HL-60 (cell line): Measurements from ENCODE around the gene ELL2.

ENCODE experiments used
- DNase-seq, 2 experiments: peaks; one replicate each; pipeline ENCODE4 v3.0.0-alpha.2; 2010 to 2020; ENCODE audit warnings: low read depth in 1 of 2, low spot score in 1 of 2
- H3K27ac ChIP-seq: fragments of 250-450 bp; sonication (Bioruptor Pico); replicated peaks from 2 replicates; pipeline ENCODE4 v1.5.1; 2020; ENCODE audit warnings: mild to moderate bottlenecking, moderate library complexity
- H3K27me3 ChIP-seq: fragments of 250-450 bp; sonication (Bioruptor Pico); 2 replicates; pipeline ENCODE4 v1.5.1; 2021; ENCODE audit warnings: mild to moderate bottlenecking, moderate library complexity; ENCODE audit not compliant: insufficient read depth, poor library complexity, severe bottlenecking
- H3K4me3 ChIP-seq: replicated peaks from 2 replicates; pipeline ENCODE4 v1.5.1; 2011; ENCODE audit warnings: mild to moderate bottlenecking, control low read depth, low read length; ENCODE audit not compliant: insufficient read depth
- GABPA ChIP-seq: IDR thresholded peaks from 2 replicates; pipeline ENCODE4 v1.6.1; 2012; ENCODE audit warnings: low read depth
- POLR2AphosphoS5 ChIP-seq: IDR thresholded peaks from 2 replicates; pipeline ENCODE4 v1.6.1; 2012; ENCODE audit warnings: low read depth
- SPI1 ChIP-seq: IDR thresholded peaks from 2 replicates; pipeline ENCODE4 v1.6.1; 2012; ENCODE audit warnings: low read depth, mild to moderate bottlenecking, borderline replicate concordance
- TF ChIP-seq, protein P1 (sequence below): IDR thresholded peaks from one replicate; pipeline ENCODE4 v1.5.1; 2011; ENCODE audit warnings: low read length, control low read depth, inconsistent platforms; ENCODE audit not compliant: insufficient read depth
- TF ChIP-seq, protein P2 (sequence below): IDR thresholded peaks from 2 replicates; pipeline ENCODE4 v1.6.1; 2012; ENCODE audit warnings: low read depth; ENCODE audit not compliant: insufficient replicate concordance

Gene ELL2

DNA sequence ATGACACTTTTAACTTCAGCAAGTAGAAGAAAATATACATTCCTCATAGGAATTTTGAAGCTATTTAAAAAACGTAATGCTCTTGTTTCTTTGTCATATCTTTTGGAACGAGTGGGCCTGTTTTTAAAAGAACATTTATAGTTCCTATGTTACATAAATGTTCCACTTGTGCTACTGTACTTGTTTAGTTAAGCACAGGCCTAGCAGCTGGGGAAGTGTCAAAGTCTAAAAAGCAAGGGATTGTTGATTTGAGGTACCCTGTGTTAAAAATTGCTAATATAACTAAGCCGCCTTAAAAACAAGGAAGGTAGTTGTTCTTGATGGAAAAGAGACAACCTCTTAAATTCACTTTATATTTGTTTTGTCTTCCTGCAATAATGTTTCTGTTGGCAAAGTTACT is 27.2 kb upstream of the ELL2 start:
- Histone ChIP-seq H3K27ac (no peak overlapping the region), H3K27me3 (no peaks in the 10 kb centered on the region), H3K4me3 (no peak overlapping the region)
- TF ChIP-seq SPI1 = no peak
- TF ChIP-seq GABPA = no peak
- no peak for TF ChIP-seq POLR2AphosphoS5
- TF ChIP-seq, protein P1, sequence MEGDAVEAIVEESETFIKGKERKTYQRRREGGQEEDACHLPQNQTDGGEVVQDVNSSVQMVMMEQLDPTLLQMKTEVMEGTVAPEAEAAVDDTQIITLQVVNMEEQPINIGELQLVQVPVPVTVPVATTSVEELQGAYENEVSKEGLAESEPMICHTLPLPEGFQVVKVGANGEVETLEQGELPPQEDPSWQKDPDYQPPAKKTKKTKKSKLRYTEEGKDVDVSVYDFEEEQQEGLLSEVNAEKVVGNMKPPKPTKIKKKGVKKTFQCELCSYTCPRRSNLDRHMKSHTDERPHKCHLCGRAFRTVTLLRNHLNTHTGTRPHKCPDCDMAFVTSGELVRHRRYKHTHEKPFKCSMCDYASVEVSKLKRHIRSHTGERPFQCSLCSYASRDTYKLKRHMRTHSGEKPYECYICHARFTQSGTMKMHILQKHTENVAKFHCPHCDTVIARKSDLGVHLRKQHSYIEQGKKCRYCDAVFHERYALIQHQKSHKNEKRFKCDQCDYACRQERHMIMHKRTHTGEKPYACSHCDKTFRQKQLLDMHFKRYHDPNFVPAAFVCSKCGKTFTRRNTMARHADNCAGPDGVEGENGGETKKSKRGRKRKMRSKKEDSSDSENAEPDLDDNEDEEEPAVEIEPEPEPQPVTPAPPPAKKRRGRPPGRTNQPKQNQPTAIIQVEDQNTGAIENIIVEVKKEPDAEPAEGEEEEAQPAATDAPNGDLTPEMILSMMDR = no peak
- TF ChIP-seq, protein P2, sequence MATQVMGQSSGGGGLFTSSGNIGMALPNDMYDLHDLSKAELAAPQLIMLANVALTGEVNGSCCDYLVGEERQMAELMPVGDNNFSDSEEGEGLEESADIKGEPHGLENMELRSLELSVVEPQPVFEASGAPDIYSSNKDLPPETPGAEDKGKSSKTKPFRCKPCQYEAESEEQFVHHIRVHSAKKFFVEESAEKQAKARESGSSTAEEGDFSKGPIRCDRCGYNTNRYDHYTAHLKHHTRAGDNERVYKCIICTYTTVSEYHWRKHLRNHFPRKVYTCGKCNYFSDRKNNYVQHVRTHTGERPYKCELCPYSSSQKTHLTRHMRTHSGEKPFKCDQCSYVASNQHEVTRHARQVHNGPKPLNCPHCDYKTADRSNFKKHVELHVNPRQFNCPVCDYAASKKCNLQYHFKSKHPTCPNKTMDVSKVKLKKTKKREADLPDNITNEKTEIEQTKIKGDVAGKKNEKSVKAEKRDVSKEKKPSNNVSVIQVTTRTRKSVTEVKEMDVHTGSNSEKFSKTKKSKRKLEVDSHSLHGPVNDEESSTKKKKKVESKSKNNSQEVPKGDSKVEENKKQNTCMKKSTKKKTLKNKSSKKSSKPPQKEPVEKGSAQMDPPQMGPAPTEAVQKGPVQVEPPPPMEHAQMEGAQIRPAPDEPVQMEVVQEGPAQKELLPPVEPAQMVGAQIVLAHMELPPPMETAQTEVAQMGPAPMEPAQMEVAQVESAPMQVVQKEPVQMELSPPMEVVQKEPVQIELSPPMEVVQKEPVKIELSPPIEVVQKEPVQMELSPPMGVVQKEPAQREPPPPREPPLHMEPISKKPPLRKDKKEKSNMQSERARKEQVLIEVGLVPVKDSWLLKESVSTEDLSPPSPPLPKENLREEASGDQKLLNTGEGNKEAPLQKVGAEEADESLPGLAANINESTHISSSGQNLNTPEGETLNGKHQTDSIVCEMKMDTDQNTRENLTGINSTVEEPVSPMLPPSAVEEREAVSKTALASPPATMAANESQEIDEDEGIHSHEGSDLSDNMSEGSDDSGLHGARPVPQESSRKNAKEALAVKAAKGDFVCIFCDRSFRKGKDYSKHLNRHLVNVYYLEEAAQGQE = no peak
- no peak for DNase-seq

DNA sequence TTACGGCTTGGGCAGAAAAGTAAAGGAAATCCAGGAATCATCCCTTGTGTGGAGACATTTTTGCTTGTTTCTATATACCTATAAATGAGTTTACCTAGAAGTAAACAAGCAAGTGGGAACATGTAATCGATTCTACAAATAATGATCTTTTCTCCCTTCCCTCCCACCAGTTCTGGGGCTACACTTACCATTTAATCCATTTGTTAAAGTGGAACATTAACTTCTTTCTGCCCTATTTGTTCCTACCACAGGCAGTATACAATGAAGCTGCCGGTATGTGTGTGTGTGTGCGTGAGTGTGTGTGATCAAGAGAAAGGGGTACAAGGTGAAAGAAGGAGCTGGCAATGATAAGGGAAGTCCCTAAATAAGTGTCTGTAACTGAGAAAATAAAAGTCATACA is 26.4 kb upstream of the ELL2 start:
- Histone ChIP-seq H3K27ac (no peak overlapping the region), H3K27me3 (no peaks in the 10 kb centered on the region), H3K4me3 (no peak overlapping the region)
- DNase-seq = no peak
- TF ChIP-seq, protein P1 = no peak
- no peak for TF ChIP-seq SPI1
- no peak for TF ChIP-seq GABPA
- TF ChIP-seq, protein P2 = no peak
- no peak for TF ChIP-seq POLR2AphosphoS5

DNA sequence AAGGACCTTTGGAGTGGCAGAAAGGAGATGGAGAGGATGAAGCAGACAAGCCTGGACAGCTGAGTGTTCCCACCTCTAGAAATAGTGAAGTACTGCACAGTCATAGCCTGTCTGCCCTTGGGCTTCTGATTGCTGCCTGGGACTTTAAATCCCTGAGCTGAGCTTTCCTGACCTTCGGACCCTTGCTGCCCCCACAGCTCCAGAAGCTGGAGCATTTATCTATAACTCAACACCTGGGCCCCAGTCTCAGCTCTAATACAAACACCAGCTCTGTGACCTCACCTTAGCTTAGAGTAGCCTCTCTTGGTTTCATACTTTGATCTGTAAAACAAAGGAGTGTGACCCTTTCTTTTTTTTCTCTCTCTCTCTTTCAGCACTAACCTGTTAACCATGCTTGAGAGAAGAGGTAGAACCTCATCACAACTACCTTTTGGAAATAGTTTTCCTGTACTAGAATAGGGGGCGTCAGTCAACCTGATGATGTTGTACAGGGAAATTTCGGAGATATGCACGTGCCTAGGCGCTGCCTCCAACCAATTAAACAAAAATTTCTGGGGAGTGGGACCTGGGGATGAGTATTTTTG is 25.4 kb upstream of the ELL2 start:
- TF ChIP-seq, protein P1 = no peak
- TF ChIP-seq SPI1 (no peak), GABPA (no peak), POLR2AphosphoS5 (no peak)
- TF ChIP-seq, protein P2 = no peak
- no peak overlapping the region for H3K27ac ChIP-seq
- no peak for DNase-seq
- no peaks in the 10 kb centered on the region for H3K27me3 ChIP-seq
- H3K4me3 ChIP-seq = no peak overlapping the region
